K562 (cell line): ENCODE measurements around the gene SECISBP2. TPM values are rescaled to one million over a fixed set of nuclear protein-coding genes. Genes with fewer than 3 reads are reported as not detected.

Source experiments
- ATAC-seq: fragments of 200-7000 bp; cut with Tn5 transposase; 3 replicates; pipeline ENCODE4 v1.9.1; 2020; ENCODE audit warnings: moderate library complexity
- BruUV-seq: library from RNA; stranded (reverse); fragments of 400-500 nt; replicated peaks from 2 replicates; lab custom pipeline; 2021; lab: Mats Ljungman, UMichigan
- CTCF ChIA-PET: fragments of 300-600 bp; formaldehyde crosslinking; extraction: SDS; loops from one replicate; lab custom pipeline; 2021; ENCODE audit warnings: low intra/inter-chr PET ratio; lab: Yijun Ruan, JAX
- POLR2A ChIA-PET: fragments of 300-600, 350-650 bp; sonication (Branson Sonifier 250); formaldehyde crosslinking; extraction: SDS; loops from one replicate; lab custom pipeline; 2021; ENCODE audit warnings: antibody characterized with exemption, inconsistent platforms; lab: Yijun Ruan, JAX
- DNase-seq, 4 experiments: peaks; one replicate each; pipeline versions ENCODE4 v3.0.0 to v3.0.0-alpha.2; 2011 to 2018; ENCODE audit warnings: low spot score in 3 of 4, mixed read lengths in 3 of 4; ENCODE audit errors: extremely low read depth in 1 of 4
- FAIRE-seq: peaks from 2 replicates; lab custom pipeline; 2011; peaks lifted over from hg19 to GRCh38; lab: Jason Lieb, UNC
- H2AFZ ChIP-seq: 2 replicates; pipeline ENCODE4 v1.6.0; 2011; ENCODE audit warnings: low read depth, low read length, control low read depth, inconsistent platforms
- H3K27ac ChIP-seq: fragments of 200-600 bp; 3 replicates; pipeline ENCODE4 v1.8.0; 2011; ENCODE audit warnings: low read depth, mild to moderate bottlenecking, control low read depth, inconsistent platforms, low read length, moderate library complexity, mixed read lengths; ENCODE audit errors: extremely low read depth
- H3K27me3 ChIP-seq, 2 experiments: fragments of 300-600 bp in 1 of 2; 2 replicates in 1 of 2; 3 replicates in 1 of 2; pipeline versions ENCODE4 v1.6.0 to v1.8.0; 2011; ENCODE audit warnings: inconsistent platforms in 2 of 2, low read length in 2 of 2, mild to moderate bottlenecking in 1 of 2, mixed read lengths in 1 of 2, moderate library complexity in 1 of 2; ENCODE audit not compliant: control insufficient read depth in 2 of 2, insufficient read depth in 2 of 2
- H3K36me3 ChIP-seq: fragments of 300-600 bp; 3 replicates; pipeline ENCODE4 v1.8.0; 2011; ENCODE audit warnings: mild to moderate bottlenecking, low read length, inconsistent platforms; ENCODE audit not compliant: control insufficient read depth, insufficient read depth
- H3K4me1 ChIP-seq, 2 experiments: fragments of 200-600 bp in 1 of 2; replicated peaks in 1 of 2; 2 replicates in 1 of 2; 3 replicates in 1 of 2; pipeline versions ENCODE4 v1.5.1 to v1.8.0; 2011; ENCODE audit warnings: inconsistent platforms in 2 of 2, low read length in 2 of 2, mild to moderate bottlenecking in 1 of 2, mixed read lengths in 1 of 2, moderate library complexity in 1 of 2; ENCODE audit not compliant: control insufficient read depth in 2 of 2, insufficient read depth in 2 of 2
- H3K4me2 ChIP-seq: 2 replicates; pipeline ENCODE4 v1.6.1; 2011; ENCODE audit warnings: low read length, control low read depth, inconsistent platforms, mixed read lengths; ENCODE audit not compliant: insufficient read depth
- H3K4me3 ChIP-seq: fragments of 200-600 bp; sonication (generic), shearing (Covaris generic); 2 replicates; pipeline ENCODE4 v1.5.1; 2016; ENCODE audit warnings: control low read depth, inconsistent platforms
- H3K79me2 ChIP-seq: fragments of 200-600 bp; 3 replicates; pipeline ENCODE4 v1.8.0; 2011; ENCODE audit warnings: low read length, inconsistent platforms; ENCODE audit not compliant: control insufficient read depth, insufficient read depth
- H3K9ac ChIP-seq, 2 experiments: 2 replicates each; pipeline versions ENCODE4 v1.6.0 to v1.6.1; 2011; ENCODE audit warnings: low read depth in 2 of 2, low read length in 2 of 2, control low read depth in 1 of 2, inconsistent platforms in 1 of 2, mild to moderate bottlenecking in 1 of 2, mixed read lengths in 1 of 2; ENCODE audit not compliant: insufficient read depth in 1 of 2
- H3K9me1 ChIP-seq: one replicate; pipeline ENCODE4 v1.6.0; 2011; ENCODE audit warnings: inconsistent platforms, mild to moderate bottlenecking, low read length, moderate library complexity; ENCODE audit not compliant: control insufficient read depth, insufficient read depth
- H3K9me3 ChIP-seq: replicated peaks from 2 replicates; pipeline ENCODE4 v1.5.1; 2011; ENCODE audit warnings: low read depth, low read length, inconsistent platforms; ENCODE audit not compliant: control insufficient read depth, insufficient read depth
- H4K20me1 ChIP-seq: replicated peaks from 2 replicates; pipeline ENCODE4 v1.6.1; 2011; ENCODE audit warnings: low read length, inconsistent platforms, mixed read lengths; ENCODE audit not compliant: control insufficient read depth, insufficient read depth
- FOS ChIP-seq: IDR thresholded peaks from 3 replicates; pipeline ENCODE4 v1.6.1; 2011; ENCODE audit not compliant: insufficient read length; ENCODE audit errors: extremely low read depth
- FOXM1 ChIP-seq, 2 experiments: fragments of 450-650 bp in 1 of 2; sonication (generic) in 1 of 2; formaldehyde crosslinking in 1 of 2; IDR thresholded peaks; 2 replicates each; pipeline versions ENCODE4 v1.6.1 to v1.9.0; 2017 to 2022; ENCODE audit warnings: low read depth in 2 of 2, mild to moderate bottlenecking in 2 of 2, missing genetic modification reagents in 1 of 2, moderate library complexity in 1 of 2
- GABPA ChIP-seq: fragments of 200-800 bp; sonication (Bioruptor generic); conservative IDR thresholded peaks from 2 replicates; pipeline ENCODE4 v1.6.1; 2016; ENCODE audit warnings: low read depth, missing genetic modification characterization, missing compliant biosample characterization
- MEF2A ChIP-seq: IDR thresholded peaks from 2 replicates; pipeline ENCODE4 v1.6.1; 2011; ENCODE audit warnings: low read depth, mild to moderate bottlenecking, low read length, moderate library complexity; ENCODE audit not compliant: control insufficient read depth
- NR2C1 ChIP-seq, 2 experiments: fragments of 450-650 bp; IDR thresholded peaks; 2 replicates each; pipeline ENCODE4 v1.6.1; 2017; ENCODE audit warnings: mild to moderate bottlenecking in 2 of 2, antibody characterized with exemption in 1 of 2, inconsistent platforms in 1 of 2, missing compliant biosample characterization in 1 of 2, missing genetic modification characterization in 1 of 2
- PRPF4 ChIP-seq: fragments of 200-400 bp; formaldehyde crosslinking; IDR thresholded peaks from one replicate; pipeline ENCODE4 v1.6.1; 2017; ENCODE audit warnings: low read length, low read depth, mild to moderate bottlenecking; ENCODE audit not compliant: insufficient read depth, poor library complexity, severe bottlenecking
- ZNF436 ChIP-seq: fragments of 250-450, 450-650 bp; sonication (Bioruptor Pico); formaldehyde crosslinking; IDR thresholded peaks from 2 replicates; pipeline ENCODE4 v1.7.0; 2020; ENCODE audit warnings: mild to moderate bottlenecking
- WGBS: fragments of 100-300 bp; shearing (Covaris generic); methylation state at CpG from one replicate; pipeline ENCODE4 v1.1.6; 2016; ENCODE audit warnings: low coverage, mixed read lengths; ENCODE audit not compliant: insufficient coverage; ENCODE audit errors: missing lambda C conversion rate; 5-methylcytosine and 5-hydroxymethylcytosine counted together
- in situ Hi-C: fragments of 300-500 bp; cut with MboI; formaldehyde crosslinking; loops from 4 replicates; pipeline ENCODE4 v1.15.0; 2018; ENCODE audit warnings: inconsistent platforms, mixed read lengths
- intact Hi-C: fragments of 100-400 bp; cut with micrococcal nuclease; formaldehyde crosslinking; loops from 2 replicates; pipeline ENCODE4 v1.14.2; 2022
- polyA plus RNA-seq, 8 experiments: library from polyadenylated mRNA; depleted of rRNA in 4 of 8; stranded (reverse) in 5 of 8; unstranded in 3 of 8; fragments of >200 nt; fragmentation: Nextera tagmentation in 2 of 8; fragmentation: Illumina TruSeq in 1 of 8; extraction: Ambion mirVana in 2 of 8; extraction: Trizol in 1 of 8; gene quantifications; 2 replicates each; pipeline versions ENCODE4 v1.2.1 to v1.2.3, GENCODE V29; 2011 to 2014; ENCODE audit warnings: inconsistent platforms in 1 of 8, missing spikeins in 1 of 8
- total RNA-seq, 7 experiments: library from RNA; depleted of rRNA in 6 of 7; stranded (reverse); fragments of >200 nt in 6 of 7; fragmentation: Illumina TruSeq in 2 of 7; extraction: Trizol in 2 of 7; gene quantifications; 2 replicates each; pipeline versions ENCODE4 v1.2.1 to v1.2.3, GENCODE V29; 2011 to 2021; ENCODE audit warnings: low replicate concordance in 1 of 7

The SECISBP2 gene
- total and polyA plus RNA-seq, 9 of the 15 experiments (the other 6 are each of a cell fraction or from before 2014, with no cell fraction given): 3.2 to 41.6 (median 26.1) TPM

DNA sequence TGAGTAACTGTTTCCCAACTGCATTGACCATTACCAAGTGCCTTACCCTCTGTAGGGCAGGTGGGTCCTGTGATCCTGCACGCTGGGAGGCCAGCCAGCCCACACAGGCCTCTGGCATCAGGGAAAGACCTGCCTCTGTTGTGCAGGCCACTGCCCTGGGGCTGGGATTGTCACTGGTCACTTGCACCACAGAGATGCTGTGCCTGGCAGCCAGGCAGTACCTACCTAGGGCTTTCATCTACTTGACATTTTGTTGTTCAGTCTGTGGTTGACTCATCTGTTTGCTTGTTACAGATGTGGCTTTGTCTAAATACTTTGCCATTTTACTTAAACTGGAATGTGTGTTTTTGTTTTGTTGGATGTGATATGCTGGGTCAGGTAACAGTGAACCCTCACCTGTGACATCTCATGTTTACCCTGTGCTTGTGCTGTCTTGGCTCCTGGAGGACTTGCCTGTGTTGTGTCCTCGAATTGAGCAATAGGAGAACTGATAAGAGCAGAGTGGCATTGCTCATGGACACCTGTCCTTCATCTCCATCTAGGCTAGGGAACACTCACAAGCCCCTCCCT is 32.8 kb downstream of the SECISBP2 start:
- 57% methylated on average over 2 of the region's 2 CpGs for WGBS
- H2AFZ ChIP-seq: no peak overlapping the region
- BruUV-seq: no TSS peak
- TF ChIP-seq ZNF436 (CRISPR knock-in tag): no peak
- no peak for TF ChIP-seq NR2C1 (IDR thresholded peaks at IDR 0.05)
- no peak for TF ChIP-seq NR2C1 (tag; IDR thresholded peaks at IDR 0.05)
- TF ChIP-seq PRPF4: no peak
- TF ChIP-seq GABPA: no peak
- no peak for TF ChIP-seq FOXM1 (IDR thresholded peaks at IDR 0.05; ENCODE audit: low read depth)
- TF ChIP-seq FOXM1 (CRISPR knock-in tag; IDR thresholded peaks at IDR 0.05; ENCODE audit: low read depth): no peak
- no peak for TF ChIP-seq FOS
- no peak for TF ChIP-seq MEF2A
- TF ChIP-seq, all 486 proteins: peak for 0
- ATAC-seq (no peak), DNase-seq (no peak), FAIRE-seq (no peak)
- no peaks in the 10 kb centered on the region for H3K4me1 ChIP-seq
- peaks cover 85% of the 10 kb centered on the region; the same call in 2 of the 3 replicates for H3K36me3 ChIP-seq
- H3K4me3 ChIP-seq: no peak overlapping the region
- intact Hi-C loops: no loop called here
- H3K79me2 ChIP-seq: no peaks in the 10 kb centered on the region
- H3K9me1 ChIP-seq: no peaks in the 10 kb centered on the region
- in situ Hi-C loops: no loop called here
- no peak overlapping the region for H3K9ac ChIP-seq
- H3K9me3 ChIP-seq: no peaks in the 10 kb centered on the region
- no peaks in the 10 kb centered on the region for H3K27me3 ChIP-seq
- no peak overlapping the region for H3K27ac ChIP-seq
- POLR2A ChIA-PET: no interaction called here
- CTCF ChIA-PET: no interaction called here
- no peaks in the 10 kb centered on the region for H4K20me1 ChIP-seq
- H3K4me2 ChIP-seq: no peak overlapping the region
